Activated CD4-positive, alpha-beta T cell treated with anti-CD3 and anti-CD28 coated beads for 48 hours (primary cell): ENCODE measurements around the gene GRAMD1B.
A peak's percentile ranks its signal among the peaks of the same experiment; 100 is the strongest.

Experiments
- DNase-seq: peaks from one replicate; pipeline ENCODE4 v3.0.0-alpha.2; 2020

GRAMD1B gene

DNA sequence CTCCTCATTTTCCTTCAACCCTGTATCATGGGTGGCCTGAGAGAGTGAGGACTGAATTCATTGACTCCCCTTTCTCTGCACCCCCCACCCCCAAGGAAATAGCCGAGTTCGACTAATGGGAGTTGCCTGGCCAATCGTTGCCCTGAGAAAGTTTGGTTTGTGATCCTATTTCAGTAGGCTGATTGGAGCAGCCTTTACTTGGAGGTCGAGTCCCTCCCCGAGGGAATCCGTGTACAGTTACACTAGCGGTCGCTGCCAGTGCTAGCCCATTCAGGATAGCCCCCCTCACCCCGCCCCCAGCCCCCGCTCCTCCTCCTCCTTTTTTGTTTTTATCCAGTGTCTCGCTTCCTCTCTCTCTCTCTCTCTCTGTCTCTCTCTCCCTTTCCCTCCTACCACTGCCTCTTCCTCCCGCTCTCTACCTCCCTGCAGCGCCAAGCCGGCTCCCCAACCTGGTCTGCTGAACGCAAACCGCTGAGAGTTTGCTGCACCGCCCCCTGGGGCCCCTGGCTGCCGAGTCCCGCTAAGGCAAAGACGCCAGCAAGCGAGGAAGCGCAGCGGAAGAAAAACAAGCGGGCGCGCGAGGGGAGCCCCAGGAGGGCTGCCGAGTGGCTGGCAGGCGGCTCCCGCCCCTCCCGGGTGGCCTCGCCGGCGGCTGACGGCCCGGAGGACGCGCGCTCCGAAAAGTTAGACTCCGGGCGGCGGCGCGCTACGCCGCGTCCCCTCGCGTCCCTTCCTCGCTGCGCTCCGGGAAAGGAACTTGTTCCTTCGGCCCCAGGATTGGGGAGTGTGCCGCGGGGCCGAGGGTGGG is at the start of gene GRAMD1B:
TSS of gene GRAMD1B (plus strand) at position 357 of the 808 bp plus-strand sequence. CDS start 524 bp downstream, outside the sequence.
- peak; percentile 85 for DNase-seq

GRCh38 chr11:123381149-123381548 is 48.9 kb upstream of the GRAMD1B start:
- no peak for DNase-seq

- DNase-seq: peak; percentile 79
Measured at GRCh38 chr11:123381817-123382554, 48.1 kb upstream of the GRAMD1B start.

- peak; percentile 18 for DNase-seq
Measured at GRCh38 chr11:123382555-123383074, 47.5 kb upstream of the GRAMD1B start.

- DNase-seq: no peak
Measured at GRCh38 chr11:123384116-123384515, 46.0 kb upstream of the GRAMD1B start.

DNA sequence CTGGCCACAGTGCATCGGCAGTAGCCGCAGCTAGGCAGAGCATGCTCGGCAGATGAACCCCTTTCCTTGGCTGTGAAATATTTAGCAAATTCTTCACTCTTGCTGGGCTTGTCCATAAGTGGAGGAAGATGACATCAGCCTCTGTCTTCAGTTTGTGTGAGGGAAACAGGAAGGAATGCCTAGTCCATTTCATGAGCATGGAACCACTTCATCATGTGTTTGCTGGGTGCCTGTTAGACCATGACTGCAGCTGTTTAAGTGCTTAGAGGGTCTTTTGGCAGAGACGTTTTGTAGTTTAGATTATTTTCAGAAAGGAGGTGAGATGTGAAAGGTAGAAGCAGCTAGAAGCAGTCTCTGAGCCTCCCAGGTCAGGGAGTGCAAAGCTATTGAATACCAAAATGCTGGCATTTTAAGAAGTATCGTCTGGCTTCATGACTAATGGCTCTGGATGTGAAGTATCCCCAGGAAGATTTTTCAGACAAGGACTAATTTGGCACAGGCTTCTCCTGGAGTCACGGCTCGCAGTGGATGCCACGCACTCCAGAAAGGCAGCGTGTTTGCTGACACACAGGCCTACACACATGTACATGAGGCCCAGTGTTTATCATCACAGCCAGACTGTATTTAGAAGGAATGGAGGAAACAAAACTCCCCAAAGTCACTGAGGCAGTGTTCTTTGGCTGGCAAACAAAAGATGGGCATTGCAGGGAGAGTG is 43.1 kb upstream of the GRAMD1B start:
- no peak for DNase-seq

- no peak for DNase-seq
Measured at GRCh38 chr11:123388640-123389039, 41.4 kb upstream of the GRAMD1B start.

DNA sequence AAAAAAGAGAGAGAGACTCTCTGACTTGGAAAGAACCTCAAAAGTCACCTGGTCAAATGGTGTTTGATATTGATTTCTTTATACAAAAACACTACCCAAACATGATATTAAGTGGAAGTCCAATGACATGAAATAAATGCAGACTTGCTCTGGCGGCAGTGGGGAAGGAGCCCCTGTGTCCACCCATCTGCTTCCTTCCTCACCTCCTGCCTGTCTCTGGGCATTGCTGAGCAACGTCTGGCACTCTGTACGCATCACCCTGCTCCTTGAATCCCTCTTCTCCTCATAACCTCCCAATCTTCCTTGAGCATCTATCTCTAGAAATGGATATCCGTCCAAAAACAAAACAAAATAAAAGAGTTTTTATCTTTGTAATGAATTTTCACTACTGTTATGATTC is 39.9 kb upstream of the GRAMD1B start:
- no peak for DNase-seq

- no peak for DNase-seq
Measured at GRCh38 chr11:123391646-123392348, 38.3 kb upstream of the GRAMD1B start.

DNA sequence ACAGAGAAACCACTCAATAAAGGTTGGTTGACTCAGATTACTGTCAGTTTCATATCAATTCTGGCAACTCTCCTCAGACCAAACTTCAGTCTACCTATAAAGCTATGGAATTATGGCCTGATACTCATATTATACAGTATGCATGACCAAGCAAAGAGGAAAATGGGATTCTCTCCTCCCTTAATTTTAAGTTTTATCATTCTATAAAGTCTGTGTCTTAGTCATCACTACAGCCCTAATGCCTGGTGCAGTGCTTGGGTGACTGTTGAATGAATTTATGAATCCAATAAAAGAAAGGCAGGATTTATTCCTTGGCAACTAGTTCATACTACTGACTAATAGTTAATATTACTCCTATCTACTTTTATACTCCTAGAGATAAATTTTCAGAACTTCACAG is 37.6 kb upstream of the GRAMD1B start:
- no peak for DNase-seq

GRCh38 chr11:123392844-123393243 is 37.2 kb upstream of the GRAMD1B start:
- no peak for DNase-seq

DNA sequence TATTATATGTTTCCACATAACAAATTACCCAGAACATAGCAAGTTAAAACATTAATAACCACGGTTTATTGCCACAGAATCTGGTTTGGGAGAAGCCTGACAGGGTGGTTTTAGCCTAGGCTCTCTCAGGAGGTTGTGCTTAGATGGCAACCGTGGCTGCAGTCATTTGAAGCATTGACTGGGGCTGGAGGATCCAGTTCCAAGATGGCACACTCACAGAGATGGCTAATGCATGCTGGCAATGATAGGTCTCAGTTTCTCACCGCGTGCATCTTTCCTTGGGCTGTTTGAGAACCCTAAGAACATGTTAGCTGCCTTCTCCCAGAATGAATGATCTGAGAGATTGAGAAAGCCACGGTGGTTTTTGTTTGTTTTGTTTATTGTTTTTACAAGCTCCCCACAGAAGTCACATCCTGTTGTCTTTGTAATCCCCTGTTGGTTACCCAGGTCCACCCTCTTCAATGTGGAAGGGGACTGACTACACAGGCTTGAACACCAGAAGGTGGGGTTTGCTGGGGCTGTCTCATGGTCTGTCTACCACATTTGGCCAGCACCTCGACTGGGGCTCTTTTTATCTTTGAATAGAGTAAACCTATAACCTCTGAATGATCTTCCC is 36.6 kb upstream of the GRAMD1B start:
- DNase-seq: no peak

DNA sequence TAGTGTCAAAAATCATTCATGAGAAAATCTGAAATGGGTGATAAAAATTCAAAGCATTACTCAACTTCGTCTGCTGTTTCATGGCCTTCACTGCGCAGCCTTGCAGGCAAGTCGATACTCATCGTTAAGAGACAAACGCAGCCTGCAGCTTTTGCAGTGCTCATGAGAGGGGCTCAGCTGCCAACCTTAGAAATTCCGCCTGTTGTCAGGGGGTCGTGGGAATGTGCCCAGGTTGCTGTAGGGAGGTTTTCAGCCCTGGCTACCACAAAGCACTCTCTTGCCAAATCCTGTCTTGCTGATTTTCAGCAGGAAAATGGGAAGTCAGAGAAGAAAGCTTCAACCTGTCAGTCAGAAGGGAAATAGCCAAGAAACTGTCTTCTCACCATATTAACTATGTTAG is 25.4 kb upstream of the GRAMD1B start:
- no peak for DNase-seq

DNA sequence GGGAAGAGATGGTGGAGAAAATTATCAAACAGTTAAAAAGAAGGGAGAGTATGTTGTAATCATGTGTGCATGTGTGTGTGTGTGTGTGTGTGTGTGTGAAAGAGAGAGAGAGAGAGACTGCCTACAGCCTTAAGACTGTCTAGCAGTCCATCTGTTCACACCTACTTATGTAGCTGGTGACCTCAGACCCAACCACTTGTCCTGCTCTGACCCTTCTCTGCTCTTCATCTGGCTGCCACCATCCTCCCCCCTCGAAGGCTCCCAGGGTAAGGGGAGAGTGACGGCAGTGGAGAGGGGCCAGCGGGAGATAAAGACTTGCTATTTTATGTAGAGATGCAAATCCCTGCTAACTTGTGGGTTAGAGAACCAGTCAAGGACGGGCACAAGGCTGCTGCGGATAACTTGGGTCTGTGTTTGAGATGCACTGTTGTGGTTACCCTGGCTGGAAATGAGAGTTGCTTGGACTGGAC is 24.9 kb upstream of the GRAMD1B start:
- no peak for DNase-seq

DNA sequence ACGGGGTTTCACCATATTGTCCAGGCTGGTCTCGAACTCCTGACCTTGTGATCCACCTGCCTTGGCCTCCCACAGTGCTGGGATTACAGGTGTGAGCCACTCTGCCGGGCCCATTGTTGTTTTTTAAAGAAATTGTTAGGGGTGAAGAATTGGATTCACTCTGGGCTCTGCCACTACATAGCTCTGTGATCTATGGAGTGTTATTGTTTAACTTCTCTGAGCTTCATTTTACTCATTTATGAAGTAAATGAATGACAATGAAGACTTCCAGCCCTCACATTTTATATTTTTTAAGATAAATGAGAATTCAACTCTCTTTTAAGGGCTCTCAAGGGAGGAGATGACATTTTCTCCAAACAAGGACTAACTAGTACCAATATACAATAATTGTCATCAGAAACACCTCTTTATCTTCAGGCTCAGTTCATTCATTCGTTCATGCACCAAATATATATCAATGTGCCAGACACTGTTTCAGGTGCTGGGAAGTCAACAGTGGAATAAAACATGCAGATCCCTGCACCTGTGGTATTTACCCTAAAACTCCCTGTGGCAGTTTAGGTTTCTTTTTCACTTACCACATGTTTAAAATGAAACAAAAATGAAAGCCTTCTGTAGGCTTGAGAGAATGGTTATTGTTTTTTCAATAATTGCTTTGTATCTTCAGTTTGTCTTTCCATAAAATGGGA is 23.5 kb upstream of the GRAMD1B start:
- DNase-seq: no peak

DNA sequence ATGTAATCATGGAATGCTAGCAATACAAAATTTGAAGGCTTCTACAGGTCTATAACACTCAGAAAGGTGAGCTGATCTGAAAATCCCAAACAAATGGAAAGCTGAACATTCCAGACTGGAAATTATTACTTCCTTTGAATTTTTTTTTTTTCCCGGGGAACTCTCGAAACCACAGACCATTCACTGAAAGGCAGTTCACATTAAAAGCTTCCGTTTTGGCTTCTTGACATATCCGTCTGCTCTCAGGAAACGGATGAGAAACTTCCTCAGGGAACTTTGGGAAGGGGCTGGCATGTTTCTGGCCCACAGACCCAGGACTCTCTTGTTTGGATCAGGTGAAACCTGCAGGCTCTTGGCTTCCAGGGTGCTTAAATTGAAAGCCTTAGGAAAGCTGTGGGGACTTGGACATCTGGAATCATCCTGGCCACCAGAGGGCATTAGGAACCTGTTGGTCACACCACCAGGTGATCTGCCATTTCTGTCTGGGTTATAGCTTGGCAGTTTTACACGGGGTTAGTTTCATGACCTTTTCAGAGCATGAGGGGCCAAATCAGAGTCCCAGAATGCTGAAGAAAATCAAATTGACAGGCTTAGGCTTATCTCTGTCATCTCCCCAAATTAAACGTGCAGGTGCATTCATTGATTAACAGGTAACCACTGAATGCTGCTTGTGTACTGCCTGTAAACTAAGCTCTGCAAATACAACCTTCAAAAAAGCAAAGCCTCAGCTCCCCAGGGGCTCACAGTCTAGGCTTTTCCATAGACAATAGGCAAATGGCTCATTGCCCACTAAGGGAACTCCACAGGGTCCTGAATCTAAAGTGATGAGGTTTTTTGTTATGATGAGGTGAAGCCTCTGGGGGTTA is 22.7 kb upstream of the GRAMD1B start:
- DNase-seq: peak; percentile 70

GRCh38 chr11:123407996-123408597 is 22.0 kb upstream of the GRAMD1B start:
- DNase-seq: no peak

DNA sequence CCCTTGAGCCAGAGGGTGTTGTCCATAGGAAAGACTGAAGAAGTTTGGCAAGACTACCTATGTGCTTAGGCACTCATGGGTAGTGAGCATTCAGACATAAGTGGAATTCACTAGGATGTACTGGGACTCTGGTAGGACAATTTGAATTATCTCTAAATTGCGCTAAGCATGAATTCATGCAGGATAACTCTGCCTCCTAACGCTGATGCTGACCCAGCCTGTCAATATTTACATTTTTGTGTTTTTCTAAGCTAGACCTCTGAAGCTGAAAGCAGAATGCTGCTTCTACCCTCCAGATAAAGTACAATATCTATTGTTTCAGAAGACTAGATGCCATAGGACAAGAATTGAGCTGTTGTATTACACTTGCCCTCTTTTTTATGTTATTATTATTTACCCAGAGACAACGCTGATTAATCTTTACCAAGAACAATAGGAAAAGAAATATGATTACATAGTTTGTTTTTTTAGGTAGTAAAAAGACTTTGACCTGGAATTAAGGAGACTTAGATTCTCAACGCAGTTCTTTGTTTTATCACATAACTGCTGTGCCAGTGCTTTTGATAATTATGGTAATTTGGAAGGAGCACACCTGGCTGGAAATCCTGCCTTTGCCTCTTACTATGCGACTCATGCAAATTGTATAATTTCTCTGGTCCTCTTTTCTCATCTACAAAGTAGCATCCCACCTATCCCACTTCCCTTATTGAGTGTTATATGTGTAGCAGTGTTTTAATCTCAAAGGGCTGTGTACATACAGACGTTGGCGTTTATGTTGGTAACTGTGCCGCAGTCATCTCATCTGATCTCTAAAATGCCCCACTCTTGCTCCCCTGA is 21.2 kb upstream of the GRAMD1B start:
- no peak for DNase-seq
